SKM-1 (cell line): Measurements from ENCODE around the gene HMGCLL1.

Experiments used
- DNase-seq: peaks from one replicate; lab custom pipeline; 2025; ENCODE audit not compliant: unreplicated experiment; lab: John Stamatoyannopoulos, UW

Gene HMGCLL1

DNA sequence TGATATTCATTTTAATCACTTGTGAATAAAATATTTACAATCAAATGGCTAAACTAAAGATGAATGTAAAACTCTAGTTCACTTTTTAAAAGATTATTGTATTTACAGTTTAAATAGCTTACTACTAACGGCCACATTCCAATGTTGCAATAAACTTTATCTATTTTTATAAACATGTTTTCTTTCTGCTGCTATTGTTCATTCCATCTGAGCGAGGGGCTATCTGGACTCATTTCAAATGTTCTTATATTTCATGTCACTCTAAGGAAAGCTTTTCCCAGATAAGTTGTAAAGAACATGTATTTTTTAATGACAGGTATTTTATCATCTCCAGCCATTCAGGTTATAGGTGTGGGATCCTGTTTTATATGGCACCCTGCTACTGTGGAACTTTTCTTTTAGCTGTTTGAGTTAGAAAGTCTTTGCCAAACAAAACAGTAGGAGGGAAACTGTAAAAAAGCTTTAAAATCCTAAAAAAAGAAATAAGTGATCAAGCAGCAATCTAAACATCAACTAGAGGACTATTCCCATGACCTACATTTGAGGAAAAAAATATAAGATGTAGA is 42.5 kb downstream of the HMGCLL1 start:
- DNase-seq: no peak

DNA sequence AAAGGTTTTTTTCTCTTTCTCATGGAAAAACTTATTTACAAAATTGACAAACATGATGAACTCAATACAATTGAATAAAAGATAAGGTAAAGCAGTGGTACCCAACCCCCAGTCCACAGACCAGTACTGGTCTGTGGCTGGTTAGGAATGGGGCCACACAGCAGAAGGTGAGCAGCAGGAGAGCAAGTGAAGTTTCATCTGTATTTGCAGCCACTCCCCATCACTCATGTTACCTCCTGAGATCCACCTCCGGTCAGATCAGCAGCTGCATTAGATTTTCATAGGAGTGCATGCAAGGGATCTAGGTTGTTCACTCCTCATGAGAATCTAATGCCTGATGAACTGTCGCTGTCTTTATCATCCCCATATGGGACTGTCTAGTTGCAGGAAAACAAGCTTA is 47.5 kb downstream of the HMGCLL1 start:
- no peak for DNase-seq

DNA sequence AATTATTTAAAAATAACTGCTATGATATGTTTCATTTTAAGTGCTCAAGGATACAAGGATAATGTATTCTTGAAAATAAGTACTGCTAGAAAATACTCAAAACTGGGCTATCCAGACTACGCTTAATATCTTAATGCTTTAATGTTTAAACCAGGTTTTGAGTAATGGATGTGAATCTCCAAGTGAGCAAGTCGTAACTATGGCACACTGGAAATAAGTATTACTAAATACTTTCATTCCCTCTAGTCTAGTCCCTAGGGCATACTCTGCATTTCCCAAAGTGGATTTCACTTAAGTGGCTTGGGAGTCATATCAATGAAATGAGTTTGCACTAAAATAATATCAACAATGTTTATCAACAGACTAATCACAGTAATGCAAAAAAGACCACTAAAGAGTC is 48.1 kb downstream of the HMGCLL1 start:
- no peak for DNase-seq

DNA sequence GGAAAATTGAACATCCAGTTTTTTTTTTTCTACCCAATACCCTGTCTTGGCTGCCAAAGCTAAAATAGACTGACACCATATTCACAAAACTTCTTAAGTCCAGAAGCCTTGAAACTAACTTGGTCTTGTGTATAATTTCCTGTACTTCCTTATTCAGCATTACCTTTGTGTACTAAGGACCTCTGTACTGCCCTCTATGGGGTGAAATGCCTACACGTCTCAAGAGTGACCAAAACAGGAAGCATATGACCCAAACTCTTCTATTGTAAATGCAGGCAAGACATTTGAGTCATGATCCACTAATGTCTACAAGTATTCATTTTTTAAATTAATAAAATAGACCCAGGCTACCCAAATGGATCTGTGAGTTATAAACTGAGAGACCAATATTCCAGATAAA is 50.4 kb downstream of the HMGCLL1 start:
- peak; percentile 41 for DNase-seq

DNA sequence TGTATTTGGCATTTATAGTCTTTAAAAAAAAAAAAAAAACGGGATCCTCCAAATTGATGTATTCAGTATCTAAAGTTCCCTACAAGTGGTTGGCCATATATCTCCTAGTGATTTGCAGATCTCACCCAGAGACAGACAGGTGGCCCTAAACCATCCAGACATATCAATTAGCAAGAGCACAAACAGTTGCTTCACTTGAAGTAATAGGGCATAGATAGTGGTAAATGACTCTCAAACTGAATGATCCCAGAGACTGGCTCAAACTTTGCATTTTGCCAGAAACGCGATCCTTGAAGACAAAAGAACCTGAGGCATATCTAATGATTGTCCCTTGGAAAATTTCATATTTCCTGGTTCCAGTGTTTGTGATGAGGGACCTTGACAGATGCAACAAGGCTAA is 54.6 kb downstream of the HMGCLL1 start:
- no peak for DNase-seq

DNA sequence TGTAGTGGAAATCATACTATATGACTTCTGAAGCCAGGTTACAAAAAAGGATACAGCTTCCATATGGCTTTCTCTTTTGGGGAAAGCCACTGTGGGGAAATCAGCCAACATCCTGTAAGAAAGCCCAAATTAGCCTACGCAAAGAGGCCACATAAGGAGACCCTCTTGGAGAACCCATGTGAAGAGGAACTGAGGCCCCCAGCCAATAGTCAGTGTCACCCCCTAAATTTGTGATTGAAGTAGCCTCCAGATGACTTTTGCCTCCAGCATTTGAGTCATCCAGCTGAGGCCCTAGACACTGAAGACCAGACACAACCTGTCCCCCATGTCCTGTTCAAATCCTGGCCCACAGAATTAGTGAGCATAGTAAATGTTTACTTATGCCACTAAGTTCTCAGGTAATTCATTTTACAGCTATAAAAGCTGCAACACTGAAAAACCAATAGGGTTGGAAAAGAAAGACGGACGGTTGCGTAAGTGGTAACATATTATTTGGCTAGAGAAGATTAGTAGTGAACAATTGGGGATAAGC is 60.4 kb downstream of the HMGCLL1 start:
- DNase-seq: no peak

DNA sequence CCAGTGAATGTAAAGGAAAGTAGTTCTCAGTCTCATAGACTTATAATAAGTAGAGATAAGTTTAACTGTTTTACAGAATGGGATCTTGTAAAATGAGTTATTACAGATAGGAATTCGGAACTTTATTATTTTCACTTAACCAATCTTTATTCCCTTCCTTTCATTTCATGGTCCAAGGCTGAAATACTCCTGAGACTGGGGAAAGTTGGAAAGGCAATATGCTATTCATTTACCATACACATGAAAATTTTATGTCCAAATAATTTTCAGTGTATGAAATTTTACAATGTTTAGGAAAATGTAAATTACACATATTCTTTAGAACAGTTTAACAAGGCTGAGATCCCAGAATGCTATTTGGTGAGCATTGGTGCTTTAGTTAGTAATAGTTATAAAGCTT is 62.3 kb downstream of the HMGCLL1 start:
- no peak for DNase-seq

DNA sequence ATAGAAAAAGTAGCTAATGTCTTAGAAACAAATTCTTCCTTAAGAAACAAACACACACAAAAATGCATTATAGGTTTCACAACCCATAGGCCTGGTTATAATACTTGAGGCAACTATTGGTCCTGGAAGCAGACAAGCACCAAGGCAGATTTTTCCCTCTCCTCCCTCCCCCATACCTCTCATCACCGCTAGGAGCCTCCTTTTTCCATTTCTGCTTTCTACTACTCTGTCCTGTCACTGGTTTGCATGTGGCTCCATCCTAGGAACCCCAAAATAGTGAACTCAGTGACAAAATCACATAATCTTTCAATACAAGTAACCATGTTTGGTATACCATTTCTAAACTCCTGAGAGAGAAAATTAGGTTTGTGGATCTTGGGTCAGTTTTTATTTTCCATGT is 66.1 kb downstream of the HMGCLL1 start:
- DNase-seq: no peak

DNA sequence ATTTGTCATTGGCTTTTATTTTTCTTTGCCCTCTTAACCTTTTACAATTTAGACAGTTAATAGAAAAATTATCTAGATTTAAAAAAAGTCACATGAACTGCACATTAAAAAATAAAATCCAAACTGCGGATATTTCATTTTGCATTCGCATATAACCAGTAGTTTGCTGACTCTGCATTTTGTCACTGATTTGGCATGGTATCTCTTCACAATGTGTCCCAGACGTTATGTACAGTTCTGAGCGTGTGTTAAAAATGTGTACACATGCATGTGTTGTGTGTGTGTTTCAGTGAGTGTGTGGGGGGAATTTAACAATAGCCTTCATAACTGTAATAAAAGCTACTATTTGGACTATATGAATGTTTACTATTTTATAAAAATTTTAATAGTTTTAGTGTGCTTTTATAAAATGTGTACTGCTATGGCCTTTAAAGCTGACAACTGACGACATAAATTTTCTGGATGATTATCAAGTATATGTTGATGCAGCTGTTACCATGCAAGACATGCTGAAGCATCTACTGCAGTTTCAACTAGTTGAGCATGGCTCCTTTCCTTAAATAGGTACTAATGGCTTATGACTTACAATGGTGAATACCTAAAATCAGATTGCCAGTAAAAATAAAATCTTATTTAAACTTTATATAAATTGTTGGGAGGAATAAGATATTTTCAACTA is 67.7 kb downstream of the HMGCLL1 start:
- no peak for DNase-seq

DNA sequence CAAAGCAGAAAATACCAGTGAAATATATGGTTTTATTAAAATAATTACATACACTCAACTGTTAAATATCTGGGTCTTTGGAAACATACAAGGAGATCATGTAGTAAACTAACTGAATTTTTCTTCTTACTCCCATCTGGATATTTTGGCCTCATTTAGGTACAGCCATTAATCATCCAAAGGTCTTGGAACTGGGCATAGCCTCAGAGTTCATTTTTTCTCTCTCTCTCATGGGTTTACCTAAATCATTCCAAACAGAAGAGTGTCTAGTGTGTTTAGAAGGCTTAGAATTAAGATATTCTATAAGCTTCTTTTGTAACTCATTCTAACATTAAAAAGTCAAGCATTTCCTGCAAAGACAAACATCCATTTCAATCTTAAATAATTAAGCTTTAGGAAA is 79.4 kb downstream of the HMGCLL1 start:
- DNase-seq: no peak

DNA sequence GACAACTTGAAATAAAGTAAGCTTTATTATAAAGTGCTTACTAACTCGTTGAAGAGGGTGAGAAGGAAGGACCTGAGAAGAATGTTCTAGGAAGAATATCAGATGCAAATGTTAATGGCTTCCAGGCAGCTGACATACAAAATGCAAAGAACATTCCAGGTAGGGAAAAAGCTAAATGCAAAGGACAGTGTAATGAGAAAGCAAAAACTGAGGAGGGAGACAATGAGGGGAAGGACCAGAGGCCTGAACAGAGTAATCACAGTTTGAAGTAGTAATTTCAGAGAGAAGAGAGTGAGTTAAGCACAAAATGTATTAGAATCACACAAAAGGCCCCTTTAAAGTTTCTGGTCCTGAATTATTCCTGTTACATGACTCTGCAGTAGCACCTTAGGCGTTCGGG is 81.3 kb downstream of the HMGCLL1 start:
- no peak for DNase-seq

DNA sequence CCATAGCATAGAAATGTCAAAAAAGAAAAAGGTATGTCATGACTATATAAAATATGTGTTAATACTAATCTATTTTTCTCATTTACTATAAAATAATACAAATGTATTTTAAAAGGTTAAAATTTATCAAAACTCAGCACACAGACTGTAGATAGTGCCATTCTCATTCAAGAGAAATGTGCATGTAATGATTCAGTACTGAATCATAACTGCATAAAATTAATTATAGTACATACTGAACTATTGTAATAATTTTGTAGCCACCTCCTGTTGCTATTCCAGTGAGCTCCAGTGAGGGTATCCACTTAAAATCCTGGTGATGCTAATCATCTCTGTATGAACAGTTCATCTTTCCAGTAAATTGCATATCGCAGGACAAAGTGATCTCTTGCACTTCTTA is 82.8 kb downstream of the HMGCLL1 start:
- DNase-seq: no peak

DNA sequence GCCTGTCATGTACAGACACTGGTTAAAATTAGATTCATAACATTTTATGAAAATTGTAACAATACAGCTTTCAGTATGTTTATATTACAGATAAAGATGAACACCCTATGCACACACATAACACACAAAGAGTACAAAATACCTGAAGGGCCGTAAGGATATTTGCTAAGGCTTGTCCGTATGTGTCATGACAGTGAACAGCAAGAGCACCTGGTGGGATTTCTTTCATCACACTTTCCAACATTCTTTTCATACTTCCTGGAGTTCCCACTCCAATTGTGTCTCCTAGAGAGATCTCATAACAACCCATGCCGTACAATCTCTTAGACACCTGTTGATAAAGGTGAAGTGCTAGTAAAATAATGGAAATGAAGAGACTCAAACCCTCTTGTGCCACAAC is 83.7 kb downstream of the HMGCLL1 start:
- no peak for DNase-seq

DNA sequence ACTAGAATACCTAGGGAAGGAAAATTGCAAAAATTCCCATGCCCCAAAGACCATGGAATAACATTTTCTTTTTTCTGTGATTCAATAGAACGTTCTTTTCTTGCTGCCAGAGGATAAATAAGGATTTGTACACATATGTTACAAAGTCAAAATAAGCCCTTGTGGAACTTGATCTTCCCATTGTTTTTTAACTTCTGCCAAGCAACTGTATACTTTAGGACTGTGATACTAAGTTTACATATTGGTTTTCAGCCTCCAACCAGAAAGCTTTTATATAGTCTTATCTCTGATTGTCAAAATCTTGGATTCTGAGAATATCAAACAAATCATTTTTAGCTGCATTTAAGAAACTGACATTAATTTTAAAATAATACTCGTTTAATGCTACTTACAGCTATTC is 84.6 kb downstream of the HMGCLL1 start:
- DNase-seq: no peak

DNA sequence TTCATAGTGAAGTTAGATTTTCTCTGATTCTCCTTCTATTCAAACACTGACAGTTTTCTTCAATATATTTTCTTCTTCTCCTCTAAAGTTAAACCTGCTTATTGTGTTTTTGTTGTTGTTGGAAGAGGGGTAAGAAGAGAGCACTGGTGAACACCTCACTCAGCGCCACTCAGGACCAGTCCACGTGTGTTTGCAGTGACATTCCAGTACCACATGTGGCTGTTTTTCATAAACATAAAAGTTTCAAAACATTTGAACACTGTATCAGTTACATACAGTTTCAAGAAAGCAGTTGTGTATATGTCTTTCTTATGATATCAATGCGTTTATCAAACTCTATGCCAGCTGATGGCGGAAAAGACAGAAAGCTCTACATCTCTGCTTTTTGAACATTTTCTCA is 86.7 kb downstream of the HMGCLL1 start:
- DNase-seq: no peak

DNA sequence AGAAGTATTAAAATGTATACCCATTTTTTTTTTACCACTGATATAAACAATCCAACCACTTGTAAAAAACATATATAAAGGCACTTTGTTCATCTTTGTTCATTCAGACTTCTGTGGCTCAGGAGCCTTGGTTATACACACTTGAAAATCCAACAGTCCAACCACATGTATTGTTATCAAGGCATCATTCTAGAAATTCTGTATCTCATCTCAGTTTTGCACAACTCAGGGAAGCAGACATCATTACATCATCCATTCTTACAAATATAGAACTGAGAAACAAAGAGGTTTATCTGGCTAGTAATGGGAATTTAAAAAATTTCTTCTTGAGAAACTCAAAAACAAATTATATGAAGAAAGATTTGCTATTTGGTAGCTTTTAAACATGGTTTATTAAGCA is 88.1 kb downstream of the HMGCLL1 start:
- DNase-seq: no peak

DNA sequence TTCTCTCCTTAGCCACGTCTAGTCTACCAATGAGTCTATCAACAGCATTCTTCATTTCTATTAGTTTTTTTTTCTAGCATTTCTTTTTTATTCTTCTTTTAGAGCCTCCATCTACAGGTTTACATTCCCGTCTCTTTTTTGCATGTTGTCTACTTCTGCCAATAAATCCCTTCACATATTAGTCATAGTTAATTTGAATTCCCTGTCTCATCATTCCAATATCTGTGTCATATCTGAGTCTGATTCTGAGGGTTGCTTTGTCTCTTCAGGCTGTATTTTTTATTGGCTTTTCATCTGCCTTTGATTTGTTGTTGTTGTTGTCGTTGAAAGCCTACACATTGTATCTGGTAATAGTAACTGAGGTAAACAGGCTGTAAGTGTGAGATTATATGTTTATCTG is 104.6 kb downstream of the HMGCLL1 start:
- DNase-seq: no peak

DNA sequence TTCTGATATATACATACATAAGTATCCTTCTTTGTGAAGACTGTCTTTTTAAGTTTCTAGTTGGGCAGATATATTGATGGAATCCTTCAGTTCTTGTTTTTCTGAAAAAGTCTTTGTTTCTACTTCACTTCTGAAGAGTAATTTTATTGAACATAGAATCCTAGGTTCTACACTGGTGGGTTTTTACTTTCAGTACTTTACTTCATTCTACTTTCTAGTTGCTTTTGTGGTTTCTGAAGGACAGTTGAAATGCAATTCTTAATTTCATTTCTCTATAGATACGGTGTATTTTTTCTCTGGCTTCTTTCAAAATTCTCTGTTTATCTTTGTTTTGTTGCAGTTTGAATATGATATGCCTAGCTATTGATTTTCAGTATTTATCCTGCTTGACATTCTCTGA is 105.3 kb downstream of the HMGCLL1 start:
- no peak for DNase-seq

DNA sequence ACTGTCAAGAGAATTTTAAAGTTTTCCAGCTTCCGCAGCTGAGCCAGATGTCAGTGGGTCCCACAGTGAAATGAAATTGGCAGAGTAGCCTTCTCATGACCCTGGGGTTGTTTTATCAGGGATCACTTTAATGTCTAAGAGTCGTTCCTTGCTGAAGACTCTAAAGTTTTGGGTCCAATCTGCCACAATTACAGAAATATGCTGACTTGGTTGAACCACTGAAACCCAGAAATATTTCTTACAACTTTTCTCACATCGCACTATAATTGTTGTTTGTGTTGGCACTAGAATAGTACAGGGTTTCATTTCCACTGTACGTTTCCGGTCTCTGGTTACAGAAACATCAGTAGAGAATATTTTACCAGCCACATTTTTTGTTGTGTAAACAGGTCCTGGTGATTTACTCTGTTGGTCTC is 109.0 kb downstream of the HMGCLL1 start:
- DNase-seq: no peak

DNA sequence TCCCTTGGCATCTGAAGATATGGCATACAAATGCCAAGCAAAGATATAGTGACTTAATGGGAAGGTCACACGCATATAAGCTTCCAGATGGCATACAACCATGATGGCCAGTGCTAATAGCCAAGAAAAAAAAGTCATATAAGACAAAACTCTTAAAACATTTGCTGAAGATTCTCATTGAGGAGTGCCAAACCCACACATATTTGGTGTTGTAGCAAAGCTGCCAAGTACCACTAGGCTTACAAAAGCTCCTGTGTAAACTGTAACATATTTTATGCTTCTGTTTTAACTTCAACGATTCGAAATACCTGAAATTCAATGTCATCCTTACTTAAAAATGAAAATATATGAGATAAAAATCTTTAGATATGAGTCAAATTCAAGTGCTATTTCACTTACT is 123.0 kb downstream of the HMGCLL1 start:
- no peak for DNase-seq

DNA sequence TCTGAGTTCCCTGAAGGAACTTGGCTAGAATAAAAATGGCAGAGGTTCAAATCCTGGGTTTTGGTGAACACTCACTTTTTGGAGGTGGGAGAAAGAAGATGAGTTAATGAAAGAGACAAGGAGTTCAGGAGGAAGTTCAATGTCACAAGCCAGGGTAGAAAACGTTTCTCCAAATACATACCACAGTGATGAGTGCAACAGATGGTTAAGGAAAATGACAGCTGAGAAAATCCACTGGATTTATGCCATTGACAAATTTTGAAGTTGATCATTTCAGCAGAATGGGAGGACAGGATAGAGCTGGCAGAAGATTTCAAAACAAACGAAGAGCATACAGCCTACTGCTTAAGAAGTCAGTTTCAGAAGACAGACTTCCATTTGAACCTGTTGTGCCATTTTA is 129.0 kb downstream of the HMGCLL1 start:
- DNase-seq: no peak

DNA sequence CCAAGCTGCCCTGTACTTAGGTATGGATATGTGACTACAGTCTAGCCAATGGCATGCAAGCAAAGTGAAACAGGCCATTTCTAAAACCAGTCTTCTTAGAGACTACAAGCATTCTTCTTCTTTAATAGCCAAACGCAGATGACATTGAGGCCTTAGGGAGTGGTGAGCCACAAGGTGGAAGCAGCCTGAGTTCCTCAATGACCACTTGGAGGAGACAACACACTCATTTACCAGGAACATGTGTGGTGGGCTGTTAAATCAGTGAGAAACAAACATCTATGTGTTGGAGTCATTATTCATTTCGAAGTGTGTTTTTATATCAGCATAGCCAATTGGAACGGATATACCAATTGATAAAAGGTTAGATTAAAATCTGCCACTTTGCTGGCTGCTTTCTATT is 129.8 kb downstream of the HMGCLL1 start:
- no peak for DNase-seq

DNA sequence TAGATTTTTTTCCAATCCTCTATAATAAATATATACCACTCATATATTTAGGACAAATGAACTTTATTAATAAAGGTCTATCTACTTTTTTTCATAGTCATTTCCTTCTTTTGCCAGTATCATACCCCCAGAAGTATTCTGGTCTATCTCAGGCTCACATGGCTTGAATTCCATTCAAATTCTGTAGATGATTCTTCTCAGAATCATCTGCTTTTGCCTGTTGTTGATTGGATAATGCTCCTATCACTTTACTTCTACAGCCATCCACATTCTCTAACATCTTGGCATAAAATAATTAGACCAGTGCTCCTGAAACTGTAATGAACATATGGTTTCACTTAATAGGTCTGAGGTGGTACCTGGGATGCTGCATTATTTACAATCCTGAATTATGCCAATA is 130.5 kb downstream of the HMGCLL1 start:
- DNase-seq: no peak
